Gastrocnemius medialis (tissue), 4 donors: ENCODE data around the gene TALDO1. TPM values are rescaled to one million over a fixed set of nuclear protein-coding genes. Genes with fewer than 3 reads are reported as not detected.

Experiments used
- ATAC-seq, 2 donors: fragments of 150-250 bp; one replicate each; pipeline ENCODE4 v1.9.1; 2016
- DNase-seq, 2 donors: peaks; one replicate each; pipeline ENCODE4 v3.0.0-alpha.2; 2019
- H3K27ac ChIP-seq, 4 donors: fragments of 200-600 bp; sonication (generic); 1 replicate in 1 of 4; 2 replicates in 3 of 4; pipeline ENCODE4 v1.5.1; 2016 to 2018; ENCODE audit warnings: mild to moderate bottlenecking in 2 of 4, moderate library complexity in 1 of 4
- H3K27me3 ChIP-seq, 3 donors: fragments of 200-600 bp; sonication (generic) in 2 of 3; 1 replicate in 1 of 3; 2 replicates in 2 of 3; pipeline versions ENCODE4 v1.5.1 to v1.6.0; 2016 to 2019; ENCODE audit warnings: mild to moderate bottlenecking in 1 of 3, moderate library complexity in 1 of 3
- H3K36me3 ChIP-seq, 2 donors: fragments of 200-600 bp; sonication (generic) in 1 of 2; one replicate each; pipeline ENCODE4 v1.5.1; 2017 to 2018
- H3K4me1 ChIP-seq, 2 donors: fragments of 200-600 bp; sonication (generic) in 1 of 2; one replicate each; pipeline ENCODE4 v1.5.1; 2016 to 2017; ENCODE audit warnings: mild to moderate bottlenecking in 2 of 2
- H3K4me3 ChIP-seq, 4 donors: fragments of 200-600 bp; sonication (generic) in 3 of 4; 1 replicate in 1 of 4; 2 replicates in 3 of 4; pipeline ENCODE4 v1.5.1; 2016 to 2019; ENCODE audit warnings: mild to moderate bottlenecking in 2 of 4
- H3K9me3 ChIP-seq, 3 donors: fragments of 200-600 bp; sonication (generic) in 2 of 3; 1 replicate in 1 of 3; 2 replicates in 2 of 3; pipeline ENCODE4 v1.5.1; 2016 to 2019
- CTCF ChIP-seq, 5 experiments: fragments of 450-650 bp in 3 of 5; fragments of 200-600 bp in 2 of 5; sonication (generic) in 2 of 5; IDR thresholded peaks in 4 of 5; conservative IDR thresholded peaks in 1 of 5; 1 replicate in 4 of 5; 2 replicates in 1 of 5; pipeline ENCODE4 v1.5.1; 2016 to 2019; ENCODE audit warnings: antibody characterized with exemption in 5 of 5, mild to moderate bottlenecking in 3 of 5, moderate library complexity in 3 of 5
- POLR2A ChIP-seq, 2 donors: fragments of 450-650 bp; IDR thresholded peaks; one replicate each; pipeline ENCODE4 v1.6.1; 2017; ENCODE audit warnings: antibody characterized with exemption in 2 of 2, mild to moderate bottlenecking in 2 of 2, moderate library complexity in 2 of 2
- in situ Hi-C, 4 donors: fragments of 200-750 bp; cut with MboI; loops; one replicate each; pipeline versions ENCODE4 v1.15.0 to v1.8.0; 2017; ENCODE audit warnings: low sequenced_read_pairs in 4 of 4
- intact Hi-C: fragments of 100-400 bp; cut with DNase I; formaldehyde crosslinking; loops from one replicate; pipeline ENCODE4 v1.15.1; 2023; ENCODE audit warnings: low total_unique reads
- total RNA-seq, 4 donors: library from RNA; depleted of rRNA; stranded (reverse); fragments of >200 nt; gene quantifications; one replicate each; pipeline versions ENCODE4 v1.1.0 to v1.2.3, GENCODE V29; 2016

TALDO1 gene
- total RNA-seq, 4 donors from 2014 or later, result 98.6 to 167 (median 153) TPM

GRCh38 chr11:766106-766935 lies 19.1 kb downstream of the TALDO1 start:
- Histone ChIP-seq H3K4me3 (no peak overlapping the region), H3K27ac (no peak overlapping the region), H3K9me3 (no peaks in the 10 kb centered on the region), H3K36me3 (peaks cover 0 to 72% of the 10 kb centered on the region in 2 donors), H3K4me1 (no peaks in the 10 kb centered on the region), H3K27me3 (no peaks in the 10 kb centered on the region)
- ATAC-seq (no peak), DNase-seq (no peak)
- no peak for TF ChIP-seq CTCF (IDR thresholded peaks at IDR 0.05 in 4 of 5, conservative IDR thresholded peaks at IDR 0.05 in 1 of 5)
- TF ChIP-seq POLR2A (IDR thresholded peaks at IDR 0.05), result no peak
- in situ Hi-C loops, result no loop called here
- intact Hi-C loops, result no loop called here

GRCh38 chr11:766936-767210 lies 19.6 kb downstream of the TALDO1 start:
- Histone ChIP-seq H3K27me3 (no peaks in the 10 kb centered on the region), H3K9me3 (no peaks in the 10 kb centered on the region), H3K36me3 (peaks cover 0 to 72% of the 10 kb centered on the region in 2 donors), H3K4me3 (no peak overlapping the region), H3K4me1 (no peaks in the 10 kb centered on the region), H3K27ac (no peak overlapping the region)
- TF ChIP-seq POLR2A (IDR thresholded peaks at IDR 0.05), result no peak
- TF ChIP-seq CTCF (IDR thresholded peaks at IDR 0.05 in 4 of 5, conservative IDR thresholded peaks at IDR 0.05 in 1 of 5), result no peak
- DNase-seq, result no peak
- no peak for ATAC-seq
- in situ Hi-C loops, result no loop called here
- intact Hi-C loops, result no loop called here

GRCh38 chr11:767238-767637 lies 20.0 kb downstream of the TALDO1 start:
- no peak overlapping the region for H3K27ac ChIP-seq
- no peak overlapping the region for H3K4me3 ChIP-seq
- intact Hi-C loops, result no loop called here
- no peak for ATAC-seq
- no peak for DNase-seq
- H3K9me3 ChIP-seq, result no peaks in the 10 kb centered on the region
- peaks cover 0 to 72% of the 10 kb centered on the region in 2 donors for H3K36me3 ChIP-seq
- H3K27me3 ChIP-seq, result no peaks in the 10 kb centered on the region
- in situ Hi-C loops, result no loop called here
- no peaks in the 10 kb centered on the region for H3K4me1 ChIP-seq
- no peak for TF ChIP-seq POLR2A (IDR thresholded peaks at IDR 0.05)
- no peak for TF ChIP-seq CTCF (IDR thresholded peaks at IDR 0.05 in 4 of 5, conservative IDR thresholded peaks at IDR 0.05 in 1 of 5)

GRCh38 chr11:769887-770641 lies 22.8 kb downstream of the TALDO1 start:
- intact Hi-C loops (no loop called here), in situ Hi-C loops (no loop called here)
- Histone ChIP-seq H3K36me3 (peaks cover 0 to 52% of the 10 kb centered on the region in 2 donors), H3K4me1 (no peaks in the 10 kb centered on the region), H3K4me3 (no peak overlapping the region), H3K27me3 (no peaks in the 10 kb centered on the region), H3K27ac (no peak overlapping the region), H3K9me3 (no peaks in the 10 kb centered on the region)
- TF ChIP-seq CTCF (IDR thresholded peaks at IDR 0.05 in 4 of 5, conservative IDR thresholded peaks at IDR 0.05 in 1 of 5) (no peak), POLR2A (IDR thresholded peaks at IDR 0.05) (no peak)
- ATAC-seq (no peak), DNase-seq (no peak)
